Spleen (tissue), 11 donors: ENCODE measurements around the gene CACNA1D. TPM values are rescaled to one million over a fixed set of nuclear protein-coding genes. Genes with fewer than 3 reads are reported as not detected.
"Not testable (repeated sequence)": the region's sequence is repeated elsewhere in the genome, so short reads cannot be mapped to it uniquely, and the experiment has no call there.

Experiments
- DNase-seq: peaks from one replicate; pipeline ENCODE4 v3.0.0-alpha.2; 2020
- H3K27ac ChIP-seq, 8 donors: fragments of 200-600 bp; sonication (generic) in 7 of 8; 1 replicate in 4 of 8; 2 replicates in 4 of 8; pipeline versions ENCODE4 v1.5.0 to v1.8.0; 2016 to 2021; ENCODE audit warnings: inconsistent platforms in 4 of 8, mild to moderate bottlenecking in 4 of 8, moderate library complexity in 1 of 8
- H3K27me3 ChIP-seq, 7 donors: fragments of 200-600 bp; sonication (generic) in 6 of 7; replicated peaks in 1 of 7; 1 replicate in 4 of 7; 2 replicates in 3 of 7; pipeline versions ENCODE4 v1.5.0 to v1.8.0; 2016 to 2021; ENCODE audit warnings: inconsistent platforms in 3 of 7, mild to moderate bottlenecking in 1 of 7
- H3K36me3 ChIP-seq, 6 donors: fragments of 200-600 bp; sonication (generic) in 5 of 6; 1 replicate in 4 of 6; 2 replicates in 2 of 6; pipeline versions ENCODE4 v1.5.0 to v1.8.0; 2016 to 2021; ENCODE audit warnings: inconsistent platforms in 2 of 6
- H3K4me1 ChIP-seq, 6 donors: fragments of 200-600 bp; sonication (generic) in 5 of 6; 1 replicate in 3 of 6; 2 replicates in 3 of 6; pipeline versions ENCODE4 v1.5.0 to v1.8.0; 2016 to 2021; ENCODE audit warnings: inconsistent platforms in 3 of 6
- H3K4me3 ChIP-seq, 8 donors: fragments of 200-600 bp; sonication (generic) in 7 of 8; 1 replicate in 4 of 8; 2 replicates in 4 of 8; pipeline versions ENCODE4 v1.5.0 to v1.8.0; 2016 to 2021; ENCODE audit warnings: inconsistent platforms in 4 of 8, mild to moderate bottlenecking in 4 of 8, moderate library complexity in 2 of 8
- H3K9me3 ChIP-seq, 8 donors: fragments of 200-600 bp; sonication (generic) in 7 of 8; 1 replicate in 4 of 8; 2 replicates in 4 of 8; pipeline versions ENCODE4 v1.5.0 to v1.8.0; 2016 to 2021; ENCODE audit warnings: inconsistent platforms in 4 of 8
- CTCF ChIP-seq, 11 experiments: fragments of 200-600 bp in 7 of 11; fragments of 450-650 bp in 4 of 11; sonication (generic) in 4 of 11; IDR thresholded peaks in 8 of 11; conservative IDR thresholded peaks in 3 of 11; 1 replicate in 7 of 11; 2 replicates in 4 of 11; pipeline versions ENCODE4 v1.4.0 to v1.8.0; 2016 to 2021; ENCODE audit warnings: antibody characterized with exemption in 11 of 11, inconsistent platforms in 4 of 11, mild to moderate bottlenecking in 1 of 11
- POLR2A ChIP-seq, 3 donors: fragments of 450-650 bp; IDR thresholded peaks; one replicate each; pipeline ENCODE4 v1.5.1; 2017; ENCODE audit warnings: antibody characterized with exemption in 3 of 3, mild to moderate bottlenecking in 1 of 3
- POLR2AphosphoS5 ChIP-seq, 3 donors: sonication (generic); formaldehyde crosslinking; IDR thresholded peaks; one replicate each; pipeline ENCODE4 v1.5.1; 2017; ENCODE audit warnings: antibody characterized with exemption in 3 of 3
- WGBS, 5 donors: extraction: QIAGEN DNeasy Blood & Tissue Kit in 3 of 5; methylation state at CpG; one replicate each; pipeline versions ENCODE4 v1.1.5 to v1.1.7; 2013 to 2018; 5-methylcytosine and 5-hydroxymethylcytosine counted together
- intact Hi-C: fragments of 100-400 bp; cut with DNase I; formaldehyde crosslinking; loops from one replicate; pipeline ENCODE4 v1.15.0; 2023; ENCODE audit warnings: low total_unique reads
- polyA plus RNA-seq, 3 donors: library from polyadenylated mRNA; stranded (reverse); fragments of 200-250 nt; gene quantifications; one replicate each; pipeline ENCODE4 v1.2.1, GENCODE V29; 2013
- total RNA-seq, 7 donors: library from RNA; depleted of rRNA in 3 of 7; stranded (reverse); fragments of >200 nt in 3 of 7; fragmentation: NEBNext Ultra II Directional in 4 of 7; extraction: Animal tissue kit (Norgen Biotek cat#: 25700) in 4 of 7; gene quantifications; one replicate each; pipeline versions ENCODE4 v1.1.0 to v1.2.1, GENCODE V29; 2016 to 2021
- donor health status: healthy with polysubstance abuse.
- donor health status: DM: no; HTN: no; CAD: no; lungs with moderate emphysema.
- donor health status: DM: no; HTN: no; CAD: no.
- donor health status: Bipolar disorder and iron deficiency.
- donor health status: healthy.
- donor health status: DM: no; HTN: no; CAD: no.
- donor health status: DM: yes; HTN: yes; CAD: no.

CACNA1D gene
- total and polyA plus RNA-seq, 10 donors, result 0.55 to 89.3 (median 19.1) TPM

GRCh38 chr3:53630547-53630946 lies 136.1 kb downstream of the CACNA1D start:
- no peak overlapping the region for H3K4me3 ChIP-seq
- peaks cover 0 to 11% (median 0%) of the 10 kb centered on the region in 8 donors for H3K9me3 ChIP-seq
- intact Hi-C loops, result no loop called here
- DNase-seq, result no peak
- H3K27me3 ChIP-seq, result peaks cover 0 to 18% (median 0%) of the 10 kb centered on the region in 7 donors
- no peak overlapping the region for H3K27ac ChIP-seq
- no peaks in the 10 kb centered on the region for H3K36me3 ChIP-seq
- no peak for TF ChIP-seq POLR2AphosphoS5 (IDR thresholded peaks at IDR 0.05)
- TF ChIP-seq CTCF (IDR thresholded peaks at IDR 0.05 in 8 of 11, conservative IDR thresholded peaks at IDR 0.05 in 3 of 11), result no peak
- no peak for TF ChIP-seq POLR2A (IDR thresholded peaks at IDR 0.05)
- WGBS, 5 donors, result 72 to 86% (median 78%) methylated on average over 3 of the region's 3 CpGs
- no peaks in the 10 kb centered on the region for H3K4me1 ChIP-seq

GRCh38 chr3:53633197-53633787 lies 138.9 kb downstream of the CACNA1D start:
- H3K27ac ChIP-seq, result no peak overlapping the region
- WGBS, 5 donors, result 85 to 92% (median 90%) methylated on average over 9 of the region's 9 CpGs
- no peak overlapping the region for H3K4me3 ChIP-seq
- intact Hi-C loops, result no loop called here
- TF ChIP-seq POLR2AphosphoS5 (IDR thresholded peaks at IDR 0.05) (no peak), CTCF (IDR thresholded peaks at IDR 0.05 in 8 of 11, conservative IDR thresholded peaks at IDR 0.05 in 3 of 11) (no peak), POLR2A (IDR thresholded peaks at IDR 0.05) (no peak)
- no peaks in the 10 kb centered on the region for H3K36me3 ChIP-seq
- H3K27me3 ChIP-seq, result peaks cover 0 to 17% (median 0%) of the 10 kb centered on the region in 7 donors
- H3K4me1 ChIP-seq, result no peaks in the 10 kb centered on the region
- DNase-seq, result no peak
- H3K9me3 ChIP-seq, result peaks cover 0 to 11% (median 0%) of the 10 kb centered on the region in 8 donors

GRCh38 chr3:53635041-53635440 lies 140.6 kb downstream of the CACNA1D start:
- no peak for TF ChIP-seq POLR2AphosphoS5 (IDR thresholded peaks at IDR 0.05)
- no peak for TF ChIP-seq POLR2A (IDR thresholded peaks at IDR 0.05)
- no peak for TF ChIP-seq CTCF (IDR thresholded peaks at IDR 0.05 in 8 of 11, conservative IDR thresholded peaks at IDR 0.05 in 3 of 11)
- peaks cover 0 to 11% (median 0%) of the 10 kb centered on the region in 8 donors for H3K9me3 ChIP-seq
- H3K36me3 ChIP-seq, result no peaks in the 10 kb centered on the region
- 87 to 98% (median 88%) methylated on average over 3 of the region's 3 CpGs for WGBS, 5 donors
- H3K27ac ChIP-seq, result no peak overlapping the region
- H3K4me3 ChIP-seq, result no peak overlapping the region
- no peak for DNase-seq
- no peaks in the 10 kb centered on the region for H3K4me1 ChIP-seq
- H3K27me3 ChIP-seq, result peaks cover 0 to 17% (median 0%) of the 10 kb centered on the region in 7 donors
- intact Hi-C loops, result no loop called here

- DNase-seq, H3K4me3 ChIP-seq, intact Hi-C loops, H3K9me3 ChIP-seq, H3K4me1 ChIP-seq, H3K27ac ChIP-seq, H3K36me3 ChIP-seq: not testable (repeated sequence)
- H3K27me3 ChIP-seq, result peaks cover 0 to 17% (median 0%) of the 10 kb centered on the region in 7 donors
- 69 to 85% (median 75%) methylated on average over 3 to 4 of the region's 4 CpGs for WGBS, 5 donors
Measured at GRCh38 chr3:53638806-53639205, 144.4 kb downstream of the CACNA1D start.
